GM12878 (cell line): ENCODE data around the gene FOXF1. TPM values are rescaled to one million over a fixed set of nuclear protein-coding genes. Genes with fewer than 3 reads are reported as not detected.

Experiments used
- ATAC-seq: fragments of 200-7000 bp; cut with Tn5 transposase; 3 replicates; pipeline ENCODE4 v1.9.1; 2020; ENCODE audit warnings: mild to moderate bottlenecking, moderate library complexity
- BruUV-seq: library from RNA; stranded (reverse); fragments of 400-500 nt; replicated peaks from 2 replicates; lab custom pipeline; 2021; lab: Mats Ljungman, UMichigan
- CTCF ChIA-PET: fragments of 300-600 bp; sonication (Branson Sonifier 250); formaldehyde crosslinking; extraction: SDS; loops from one replicate; lab custom pipeline; 2021; ENCODE audit warnings: inconsistent platforms; lab: Yijun Ruan, JAX
- POLR2A ChIA-PET: fragments of 350-600 bp; formaldehyde crosslinking; extraction: SDS; loops from one replicate; lab custom pipeline; 2021; ENCODE audit warnings: inconsistent platforms; lab: Charles Lee
- RAD21 ChIA-PET: fragments of 300-600 bp; sonication (Branson Sonifier 250); formaldehyde crosslinking; loops from one replicate; lab custom pipeline; 2023; ENCODE audit warnings: antibody characterized with exemption; ENCODE audit not compliant: unreplicated experiment; lab: Charles Lee
- SMC1A ChIA-PET: fragments of 300-600 bp; sonication (Branson Sonifier 250); formaldehyde crosslinking; loops from one replicate; lab custom pipeline; 2023; ENCODE audit not compliant: unreplicated experiment, uncharacterized antibody; lab: Charles Lee
- DNase-seq: peaks from one replicate; pipeline ENCODE4 v3.0.0-alpha.2; 2011; ENCODE audit warnings: low read depth, low spot score
- FAIRE-seq: peaks from 3 replicates; lab custom pipeline; 2011; peaks lifted over from hg19 to GRCh38; lab: Jason Lieb, UNC
- H2AFZ ChIP-seq: 2 replicates; pipeline ENCODE4 v1.6.0; 2011; ENCODE audit warnings: low read depth, low read length, control low read depth; ENCODE audit not compliant: control insufficient read depth
- H3K27ac ChIP-seq: 2 replicates; pipeline ENCODE4 v1.5.1; 2011; ENCODE audit warnings: control low read depth; ENCODE audit not compliant: control insufficient read depth, insufficient read depth
- H3K27me3 ChIP-seq, 2 experiments: replicated peaks in 1 of 2; 2 replicates each; pipeline versions ENCODE4 v1.6.0 to v1.6.1; 2011; ENCODE audit warnings: low read length in 1 of 2; ENCODE audit not compliant: control insufficient read depth in 2 of 2, insufficient read depth in 2 of 2
- H3K36me3 ChIP-seq, 2 experiments: 2 replicates each; pipeline ENCODE4 v1.5.1; 2011; ENCODE audit warnings: low read length in 1 of 2; ENCODE audit not compliant: control insufficient read depth in 2 of 2, insufficient read depth in 2 of 2
- H3K4me1 ChIP-seq: 2 replicates; pipeline ENCODE4 v1.6.1; 2011; ENCODE audit warnings: mild to moderate bottlenecking, low read length, moderate library complexity, mixed read lengths; ENCODE audit not compliant: control insufficient read depth, insufficient read depth
- H3K4me2 ChIP-seq: 2 replicates; pipeline ENCODE4 v1.6.0; 2011; ENCODE audit warnings: control low read depth; ENCODE audit not compliant: control insufficient read depth, insufficient read depth
- H3K4me3 ChIP-seq: fragments of 200-600 bp; sonication (generic); 2 replicates; pipeline ENCODE4 v1.5.1; 2016
- H3K79me2 ChIP-seq: 2 replicates; pipeline ENCODE4 v1.6.0; 2011; ENCODE audit warnings: low read length; ENCODE audit not compliant: control insufficient read depth, insufficient read depth
- H3K9ac ChIP-seq: 2 replicates; pipeline ENCODE4 v1.8.0; 2011; ENCODE audit warnings: low read length, control low read depth, mixed read lengths; ENCODE audit not compliant: control insufficient read depth, insufficient read depth
- H3K9me3 ChIP-seq: replicated peaks from 3 replicates; pipeline ENCODE4 v1.5.1; 2011; ENCODE audit warnings: mild to moderate bottlenecking, low read length; ENCODE audit not compliant: control insufficient read depth, insufficient read depth
- H4K20me1 ChIP-seq: 2 replicates; pipeline ENCODE4 v1.6.0; 2011; ENCODE audit not compliant: control insufficient read depth, insufficient read depth
- BACH1 ChIP-seq: fragments of 450-650 bp; IDR thresholded peaks from 2 replicates; pipeline ENCODE4 v1.6.1; 2017; ENCODE audit warnings: mild to moderate bottlenecking, borderline replicate concordance
- HDAC2 ChIP-seq: fragments of 200-600 bp; sonication (generic); IDR thresholded peaks from 2 replicates; pipeline ENCODE4 v1.6.1; 2017
- IKZF2 ChIP-seq, 2 experiments: fragments of 450-650 bp; IDR thresholded peaks; 2 replicates each; pipeline ENCODE4 v1.6.1; 2017; ENCODE audit warnings: mild to moderate bottlenecking in 2 of 2, moderate library complexity in 2 of 2
- MTA2 ChIP-seq: fragments of 450-650 bp; IDR thresholded peaks from 2 replicates; pipeline ENCODE4 v1.6.1; 2016; ENCODE audit warnings: low read depth, mild to moderate bottlenecking, moderate library complexity
- NRF1 ChIP-seq: conservative IDR thresholded peaks from 2 replicates; pipeline ENCODE4 v1.6.1; 2011; ENCODE audit warnings: mild to moderate bottlenecking, low read depth, low read length, improper control_type of control experiment
- RAD21 ChIP-seq: IDR thresholded peaks from 2 replicates; pipeline ENCODE4 v1.6.1; 2011; ENCODE audit warnings: mild to moderate bottlenecking, low read depth, low read length, moderate library complexity; ENCODE audit not compliant: insufficient read depth
- RB1 ChIP-seq: fragments of 450-650 bp; formaldehyde crosslinking; IDR thresholded peaks from 2 replicates; pipeline ENCODE4 v1.6.1; 2017; ENCODE audit warnings: mild to moderate bottlenecking, borderline replicate concordance
- RELA ChIP-seq: fragments of 450-650 bp; IDR thresholded peaks from 2 replicates; pipeline ENCODE4 v1.8.0; 2014; ENCODE audit warnings: borderline replicate concordance; ENCODE audit not compliant: partially characterized antibody
- SMARCA5 ChIP-seq: fragments of 450-650 bp; IDR thresholded peaks from 2 replicates; pipeline ENCODE4 v1.6.1; 2017; ENCODE audit warnings: mild to moderate bottlenecking
- SMC3 ChIP-seq: IDR thresholded peaks from 2 replicates; pipeline ENCODE4 v1.6.1; 2011; ENCODE audit warnings: low read length, improper control_type of control experiment, borderline replicate concordance
- SP1 ChIP-seq: IDR thresholded peaks from one replicate; pipeline ENCODE4 v1.6.1; 2011; ENCODE audit warnings: low read depth, low read length
- YY1 ChIP-seq: IDR thresholded peaks from 2 replicates; pipeline ENCODE4 v1.6.1; 2011; ENCODE audit warnings: low read depth, mild to moderate bottlenecking, low read length
- ZBED1 ChIP-seq: IDR thresholded peaks from 2 replicates; pipeline ENCODE4 v1.6.1; 2016; ENCODE audit warnings: borderline replicate concordance
- WGBS: methylation state at CpG from one replicate; pipeline ENCODE4 v1.1.6; 2016; ENCODE audit warnings: low lambda C conversion rate; ENCODE audit not compliant: insufficient replicate concordance, insufficient coverage; ENCODE audit errors: missing lambda C conversion rate; 5-methylcytosine and 5-hydroxymethylcytosine counted together
- in situ Hi-C: fragments of 300-500 bp; cut with MboI; formaldehyde crosslinking; loops from 9 replicates; pipeline ENCODE4 v1.14.3; 2018; ENCODE audit warnings: mixed read lengths
- intact Hi-C: fragments of 100-400 bp; cut with micrococcal nuclease; formaldehyde crosslinking; loops from one replicate; pipeline ENCODE4 v1.14.2; 2022; ENCODE audit not compliant: unreplicated experiment
- polyA plus RNA-seq, 11 experiments: library from polyadenylated mRNA; depleted of rRNA in 4 of 11; unstranded in 6 of 11; stranded (reverse) in 5 of 11; fragments of >200 nt; fragmentation: Nextera tagmentation in 4 of 11; fragmentation: Illumina TruSeq in 1 of 11; extraction: Ambion mirVana in 4 of 11; extraction: Trizol in 1 of 11; gene quantifications; 1 replicate in 1 of 11; 2 replicates in 10 of 11; pipeline versions ENCODE4 v1.2.1 to v1.2.3, GENCODE V29; 2011 to 2016; ENCODE audit warnings: inconsistent platforms in 2 of 11, missing spikeins in 2 of 11, low read depth in 1 of 11
- total RNA-seq, 4 experiments: library from RNA; depleted of rRNA in 3 of 4; stranded (reverse); fragments of >200 nt in 3 of 4; fragmentation: Illumina TruSeq in 1 of 4; extraction: Trizol in 1 of 4; gene quantifications; 2 replicates each; pipeline versions ENCODE4 v1.2.1 to v1.2.3, GENCODE V29; 2013 to 2021
- TF ChIP-seq, protein P1 (sequence below), 3 experiments: IDR thresholded peaks in 2 of 3; conservative IDR thresholded peaks in 1 of 3; 2 replicates each; pipeline ENCODE4 v1.5.1; 2011; ENCODE audit warnings: low read depth in 3 of 3, low read length in 3 of 3, mild to moderate bottlenecking in 3 of 3, control low read depth in 2 of 3, moderate library complexity in 2 of 3, inconsistent platforms in 1 of 3, mixed read lengths in 1 of 3; ENCODE audit not compliant: control insufficient read depth in 2 of 3, insufficient read depth in 1 of 3; ENCODE audit errors: extremely low read depth in 1 of 3

Gene FOXF1
- total and polyA plus RNA-seq, 10 of the 15 experiments (the other 5 are each of a cell fraction or from before 2014, with no cell fraction given), result 0.01 TPM; not detected in 9

DNA sequence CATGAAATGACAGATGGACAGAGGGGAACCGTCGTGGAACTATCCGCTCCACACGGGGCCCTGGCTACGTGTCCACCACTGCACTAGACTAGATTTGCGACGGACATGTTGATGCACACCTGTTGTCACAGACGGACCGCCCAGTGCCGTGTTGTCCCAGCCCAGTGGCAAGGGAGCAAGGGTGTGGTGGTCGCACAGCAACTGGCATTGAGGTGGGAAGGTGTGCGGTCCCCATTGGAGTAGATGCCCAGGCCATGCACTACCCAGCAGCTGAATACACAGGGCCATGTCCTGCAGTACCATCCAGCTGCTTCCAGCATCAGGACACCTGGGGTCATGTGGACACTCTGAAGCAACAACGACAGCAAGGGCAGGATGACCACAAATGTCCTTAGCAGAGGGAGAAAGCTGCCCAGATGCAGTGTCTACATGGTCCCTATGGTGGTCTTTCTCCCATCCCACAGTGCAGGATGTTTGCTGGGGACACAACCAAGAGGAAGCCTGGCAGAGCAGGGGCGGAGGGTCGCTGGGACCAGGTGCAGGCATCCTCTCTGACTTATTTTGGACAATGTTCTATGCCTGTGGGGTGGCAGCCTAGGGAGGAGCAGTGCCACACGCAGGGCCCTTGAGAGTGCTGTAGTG, 8.8 kb downstream of the FOXF1 start (continued):
- TF ChIP-seq SMC3, result no peak
- TF ChIP-seq BACH1, result no peak
- TF ChIP-seq ZBED1, result no peak

DNA sequence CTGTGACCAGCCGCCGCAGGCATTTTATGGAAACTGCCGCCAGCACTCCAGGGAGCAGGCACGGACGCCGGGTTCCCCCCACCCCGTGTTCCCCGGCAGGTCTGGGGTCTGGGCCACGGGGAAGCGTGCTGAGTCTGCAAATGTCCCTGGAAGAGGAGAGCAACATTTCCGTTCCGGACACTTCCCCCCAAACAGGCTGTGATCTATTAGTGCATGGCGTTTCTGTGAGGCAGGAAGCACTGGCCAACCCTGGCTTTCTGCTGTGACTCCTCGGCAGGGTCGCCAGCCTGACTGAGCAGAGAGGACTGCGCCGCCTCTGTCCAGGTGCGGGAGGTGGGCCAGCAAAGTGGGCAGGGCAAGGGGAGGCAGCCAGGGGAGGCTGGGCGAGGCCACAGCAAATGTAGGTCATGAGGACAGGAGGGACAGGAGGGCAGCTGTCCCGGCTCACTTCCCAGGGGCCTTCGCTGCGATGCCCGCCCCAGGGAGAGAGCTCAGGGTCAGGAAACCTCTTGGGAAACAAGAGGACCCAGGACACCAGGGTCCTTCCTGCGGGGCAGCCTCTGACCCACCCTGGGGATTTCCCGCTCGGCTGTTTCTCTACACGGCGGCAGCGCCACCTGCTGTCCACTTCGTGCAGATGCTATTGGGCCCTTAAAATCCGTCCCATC, 9.5 kb downstream of the FOXF1 start:
- Histone ChIP-seq H3K27me3 (peaks cover 5 to 9% of the 10 kb centered on the region in 2 experiments), H3K36me3 (no peaks in the 10 kb centered on the region), H3K9ac (no peak overlapping the region), H3K79me2 (no peaks in the 10 kb centered on the region), H2AFZ (no peak overlapping the region), H4K20me1 (no peaks in the 10 kb centered on the region), H3K4me2 (no peak overlapping the region), H3K27ac (no peak overlapping the region), H3K4me1 (no peaks in the 10 kb centered on the region), H3K4me3 (no peak overlapping the region), H3K9me3 (no peaks in the 10 kb centered on the region)
- ChIA-PET CTCF (interaction anchor here (0.7 to 5.7 kb wide), 9 partner anchors 177 to 701 kb away, joined by 3 to 37 read pairs (median 4); no protein-coding TSS in a partner anchor), POLR2A (no interaction called here), RAD21 (no interaction called here), SMC1A (interaction anchor here (0.8 to 3.1 kb wide), 2 partner anchors 447 to 698 kb away, joined by 3 to 11 read pairs; no protein-coding TSS in a partner anchor)
- intact Hi-C loops (loop anchor here (1.0 to 10.0 kb wide), 3 partner anchors 179 to 475 kb away; no protein-coding TSS in a partner anchor), in situ Hi-C loops (loop anchor here (5.0 to 10.0 kb wide), 4 partner anchors 177 to 697 kb away; no protein-coding TSS in a partner anchor)
- TF ChIP-seq RELA, result peak; percentile 59
- TF ChIP-seq SMC3, result peak; percentile 66
- TF ChIP-seq YY1, result no peak
- peak; percentile 45; the same call in 1 of the 2 replicates for TF ChIP-seq RB1
- TF ChIP-seq HDAC2, result no peak
- TF ChIP-seq MTA2, result no peak
- TF ChIP-seq, protein P1, sequence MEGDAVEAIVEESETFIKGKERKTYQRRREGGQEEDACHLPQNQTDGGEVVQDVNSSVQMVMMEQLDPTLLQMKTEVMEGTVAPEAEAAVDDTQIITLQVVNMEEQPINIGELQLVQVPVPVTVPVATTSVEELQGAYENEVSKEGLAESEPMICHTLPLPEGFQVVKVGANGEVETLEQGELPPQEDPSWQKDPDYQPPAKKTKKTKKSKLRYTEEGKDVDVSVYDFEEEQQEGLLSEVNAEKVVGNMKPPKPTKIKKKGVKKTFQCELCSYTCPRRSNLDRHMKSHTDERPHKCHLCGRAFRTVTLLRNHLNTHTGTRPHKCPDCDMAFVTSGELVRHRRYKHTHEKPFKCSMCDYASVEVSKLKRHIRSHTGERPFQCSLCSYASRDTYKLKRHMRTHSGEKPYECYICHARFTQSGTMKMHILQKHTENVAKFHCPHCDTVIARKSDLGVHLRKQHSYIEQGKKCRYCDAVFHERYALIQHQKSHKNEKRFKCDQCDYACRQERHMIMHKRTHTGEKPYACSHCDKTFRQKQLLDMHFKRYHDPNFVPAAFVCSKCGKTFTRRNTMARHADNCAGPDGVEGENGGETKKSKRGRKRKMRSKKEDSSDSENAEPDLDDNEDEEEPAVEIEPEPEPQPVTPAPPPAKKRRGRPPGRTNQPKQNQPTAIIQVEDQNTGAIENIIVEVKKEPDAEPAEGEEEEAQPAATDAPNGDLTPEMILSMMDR (IDR thresholded peaks at IDR 0.05 in 2 of 3, conservative IDR thresholded peaks at IDR 0.05 in 1 of 3; ENCODE audit: control insufficient read depth in 2 of 3, extremely low read depth in 1 of 3, insufficient read depth in 1 of 3, low read depth in 3 of 3, low read length in 3 of 3), result peak; percentile 86 to 92 (median 87)
- TF ChIP-seq SMARCA5, result no peak
- peak; percentile 79 for TF ChIP-seq RAD21
- TF ChIP-seq IKZF2 (IDR thresholded peaks at IDR 0.05), result 0 out of 4 replicates have a peak, but pooled peaks of 1 of the 2 experiments have one; percentile 34
- no peak for TF ChIP-seq SP1
- no peak for TF ChIP-seq NRF1
- FAIRE-seq (peak; percentile 80), ATAC-seq (peak; percentile 76), DNase-seq (no peak)
- BruUV-seq, result no TSS peak
- WGBS, result 10% methylated on average over 30 of the region's 31 CpGs
